Right atrium auricular region (tissue), 2 donors: Measurements from ENCODE around the gene GRIN3B. TPM values are rescaled to one million over a fixed set of nuclear protein-coding genes. Genes with fewer than 3 reads are reported as not detected.

Source experiments
- DNase-seq: peaks from one replicate; pipeline ENCODE4 v3.0.0-alpha.2; 2019; ENCODE audit warnings: low spot score
- H3K27ac ChIP-seq, 2 donors: fragments of 200-600 bp; sonication (generic); 1 replicate in 1 of 2; 2 replicates in 1 of 2; pipeline ENCODE4 v1.5.1; 2016 to 2019
- H3K27me3 ChIP-seq, 2 donors: fragments of 200-600 bp; sonication (generic); one replicate each; pipeline versions ENCODE4 v1.5.1 to v1.6.0; 2017 to 2019
- H3K36me3 ChIP-seq: fragments of 200-600 bp; sonication (generic); one replicate; pipeline ENCODE4 v1.5.1; 2016
- H3K4me1 ChIP-seq, 2 donors: fragments of 200-600 bp; sonication (generic); one replicate each; pipeline versions ENCODE4 v1.5.1 to v1.6.0; 2017 to 2019
- H3K4me3 ChIP-seq, 2 donors: fragments of 200-600 bp; sonication (generic); 1 replicate in 1 of 2; 2 replicates in 1 of 2; pipeline ENCODE4 v1.5.1; 2017 to 2019; ENCODE audit warnings: mild to moderate bottlenecking in 1 of 2, moderate library complexity in 1 of 2
- H3K9me3 ChIP-seq, 2 donors: fragments of 200-600 bp; sonication (generic); one replicate each; pipeline ENCODE4 v1.5.1; 2019
- CTCF ChIP-seq, 2 donors: fragments of 200-600 bp; sonication (generic); IDR thresholded peaks; one replicate each; pipeline ENCODE4 v1.5.1; 2019; ENCODE audit warnings: antibody characterized with exemption in 2 of 2
- total RNA-seq, 2 donors: library from RNA; depleted of rRNA; stranded (reverse); fragments of >200 nt; gene quantifications; one replicate each; pipeline ENCODE4 v1.1.0, GENCODE V29; 2016

The GRIN3B gene
- total RNA-seq, 2 donors from 2014 or later = 0.12 TPM; not detected in 1

- Histone ChIP-seq H3K27ac (no peak overlapping the region), H3K9me3 (no peaks in the 10 kb centered on the region), H3K36me3 (no peaks in the 10 kb centered on the region), H3K4me1 (no peaks in the 10 kb centered on the region), H3K27me3 (no peaks in the 10 kb centered on the region), H3K4me3 (no peak overlapping the region)
- no peak for TF ChIP-seq CTCF (IDR thresholded peaks at IDR 0.05)
- DNase-seq = no peak
These were observed 40.2 kb upstream of the GRIN3B start for GRCh38 chr19:960020-960419.

GRCh38 chr19:960601-960938, 39.6 kb upstream of the GRIN3B start:
- no peaks in the 10 kb centered on the region for H3K36me3 ChIP-seq

DNA sequence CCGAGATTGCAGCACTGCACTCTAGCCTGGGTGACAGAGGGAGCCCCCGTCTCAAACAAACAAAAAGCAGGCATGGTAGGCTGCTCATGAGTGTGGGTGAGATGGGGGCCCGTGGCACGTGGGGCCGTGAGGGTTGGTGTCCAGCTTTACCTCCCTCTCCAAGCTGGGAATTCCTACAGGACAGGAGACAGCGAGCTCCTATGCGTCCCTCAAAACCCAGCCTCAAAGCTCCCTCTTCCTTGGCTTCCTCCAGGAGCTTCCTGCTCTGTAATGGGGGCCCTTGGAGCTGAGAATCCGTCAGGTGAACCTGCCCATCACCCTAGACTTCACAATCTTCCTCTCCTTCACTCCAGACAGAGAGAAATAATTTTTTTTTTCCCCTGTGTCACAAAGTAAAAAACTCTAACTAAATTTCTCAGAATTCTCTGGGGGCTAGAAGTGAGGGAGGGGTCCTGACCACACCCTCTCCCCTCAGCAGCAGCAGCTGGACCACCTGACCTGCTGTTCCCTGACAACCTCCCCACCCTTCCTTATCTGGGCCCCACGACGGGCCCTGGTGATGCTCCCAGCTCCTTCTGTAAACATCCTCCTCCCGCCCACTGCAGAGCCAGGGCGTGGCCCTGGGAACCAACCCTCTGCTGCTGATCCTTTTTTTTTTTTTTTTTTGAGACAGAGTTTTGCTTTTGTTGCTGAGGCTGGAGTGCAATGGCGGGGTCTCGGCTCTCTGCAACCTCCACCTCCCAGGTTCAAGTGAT, 38.2 kb upstream of the GRIN3B start:
- Histone ChIP-seq H3K27ac (no peak overlapping the region), H3K4me3 (no peak overlapping the region), H3K27me3 (no peaks in the 10 kb centered on the region), H3K9me3 (no peaks in the 10 kb centered on the region), H3K36me3 (peaks cover 6% of the 10 kb centered on the region), H3K4me1 (no peaks in the 10 kb centered on the region)
- DNase-seq = no peak
- no peak for TF ChIP-seq CTCF (IDR thresholded peaks at IDR 0.05)

More at GRCh38 chr19:960601-960938, 39.6 kb upstream of the GRIN3B start:
- Histone ChIP-seq H3K4me1 (no peaks in the 10 kb centered on the region), H3K4me3 (no peak overlapping the region), H3K27ac (no peak overlapping the region), H3K9me3 (no peaks in the 10 kb centered on the region), H3K27me3 (no peaks in the 10 kb centered on the region)
- DNase-seq = no peak
- no peak for TF ChIP-seq CTCF (IDR thresholded peaks at IDR 0.05)

- H3K27ac ChIP-seq = no peak overlapping the region
- H3K9me3 ChIP-seq = no peaks in the 10 kb centered on the region
- peaks cover 11% of the 10 kb centered on the region for H3K36me3 ChIP-seq
- no peaks in the 10 kb centered on the region for H3K27me3 ChIP-seq
- H3K4me3 ChIP-seq = no peak overlapping the region
- no peak for DNase-seq
- no peaks in the 10 kb centered on the region for H3K4me1 ChIP-seq
- TF ChIP-seq CTCF (IDR thresholded peaks at IDR 0.05) = no peak
These were observed 37.4 kb upstream of the GRIN3B start for GRCh38 chr19:962683-963400.

DNA sequence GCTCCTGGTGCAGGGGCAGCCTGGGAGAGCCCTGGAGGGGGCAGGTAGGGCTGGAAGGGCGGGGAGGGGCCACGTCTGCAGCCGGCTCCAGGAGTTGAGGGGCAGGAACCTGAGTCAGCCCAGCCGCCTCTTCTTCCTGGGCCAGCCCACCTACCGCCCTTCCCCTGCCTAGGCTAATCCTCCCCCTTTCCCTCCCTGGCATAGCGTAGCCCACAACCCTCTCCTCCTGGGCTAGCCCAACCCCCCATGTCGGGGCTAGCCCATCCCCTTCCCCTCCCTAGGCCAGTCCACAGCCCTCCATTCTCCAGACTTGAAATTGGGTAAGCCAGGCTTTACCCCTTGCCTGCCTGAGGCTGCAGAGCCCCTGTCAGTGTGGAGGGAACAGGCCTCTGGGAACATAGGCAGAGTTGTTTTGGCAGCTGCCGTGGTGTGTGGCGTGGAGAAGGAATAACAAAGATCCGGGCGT, 36.7 kb upstream of the GRIN3B start:
- TF ChIP-seq CTCF (IDR thresholded peaks at IDR 0.05) = no peak
- no peaks in the 10 kb centered on the region for H3K4me1 ChIP-seq
- no peaks in the 10 kb centered on the region for H3K9me3 ChIP-seq
- no peak overlapping the region for H3K27ac ChIP-seq
- peaks cover 16% of the 10 kb centered on the region for H3K36me3 ChIP-seq
- no peaks in the 10 kb centered on the region for H3K27me3 ChIP-seq
- no peak overlapping the region for H3K4me3 ChIP-seq
- DNase-seq = no peak
